Lower lobe of right lung (tissue), 2 donors: ENCODE measurements around the gene GPM6B. TPM values are rescaled to one million over a fixed set of nuclear protein-coding genes. Genes with fewer than 3 reads are reported as not detected.

Experiments
- ATAC-seq, 2 donors: fragments of 200-7000 bp; cut with Tn5 transposase; one replicate each; pipeline ENCODE4 v1.9.1; 2020 to 2022; ENCODE audit warnings: mild to moderate bottlenecking in 2 of 2, moderate library complexity in 2 of 2
- DNase-seq: peaks from one replicate; pipeline ENCODE4 v3.0.0-alpha.2; 2020
- H3K27ac ChIP-seq: fragments of 200-600 bp; one replicate; pipeline ENCODE4 v1.8.0; 2022
- H3K27me3 ChIP-seq: fragments of 200-600 bp; one replicate; pipeline ENCODE4 v1.8.0; 2022; ENCODE audit warnings: low read depth
- H3K36me3 ChIP-seq: fragments of 200-600 bp; one replicate; pipeline ENCODE4 v1.8.0; 2022; ENCODE audit warnings: mild to moderate bottlenecking
- H3K4me1 ChIP-seq: fragments of 200-600 bp; one replicate; pipeline ENCODE4 v1.8.0; 2022
- H3K4me3 ChIP-seq: fragments of 200-600 bp; one replicate; pipeline ENCODE4 v1.8.0; 2022; ENCODE audit warnings: mild to moderate bottlenecking
- H3K9me3 ChIP-seq: fragments of 200-600 bp; one replicate; pipeline ENCODE4 v1.8.0; 2022
- CTCF ChIP-seq: fragments of 200-600 bp; IDR thresholded peaks from one replicate; pipeline ENCODE4 v1.8.0; 2022; ENCODE audit warnings: antibody characterized with exemption, mild to moderate bottlenecking
- intact Hi-C: fragments of 100-400 bp; cut with DNase I; formaldehyde crosslinking; loops from one replicate; pipeline ENCODE4 v1.11.0; 2022
- total RNA-seq: library from RNA; stranded (reverse); fragmentation: NEBNext Ultra II Directional; extraction: Animal tissue kit (Norgen Biotek cat#: 25700); gene quantifications from one replicate; pipeline ENCODE4 v1.2.1, GENCODE V29; 2021
- donor health status: DM: no; HTN: yes; CAD: no; lungs with severe emphysema.

The GPM6B gene
- total RNA-seq, 1 donor from 2014 or later = 21.6 TPM

DNA sequence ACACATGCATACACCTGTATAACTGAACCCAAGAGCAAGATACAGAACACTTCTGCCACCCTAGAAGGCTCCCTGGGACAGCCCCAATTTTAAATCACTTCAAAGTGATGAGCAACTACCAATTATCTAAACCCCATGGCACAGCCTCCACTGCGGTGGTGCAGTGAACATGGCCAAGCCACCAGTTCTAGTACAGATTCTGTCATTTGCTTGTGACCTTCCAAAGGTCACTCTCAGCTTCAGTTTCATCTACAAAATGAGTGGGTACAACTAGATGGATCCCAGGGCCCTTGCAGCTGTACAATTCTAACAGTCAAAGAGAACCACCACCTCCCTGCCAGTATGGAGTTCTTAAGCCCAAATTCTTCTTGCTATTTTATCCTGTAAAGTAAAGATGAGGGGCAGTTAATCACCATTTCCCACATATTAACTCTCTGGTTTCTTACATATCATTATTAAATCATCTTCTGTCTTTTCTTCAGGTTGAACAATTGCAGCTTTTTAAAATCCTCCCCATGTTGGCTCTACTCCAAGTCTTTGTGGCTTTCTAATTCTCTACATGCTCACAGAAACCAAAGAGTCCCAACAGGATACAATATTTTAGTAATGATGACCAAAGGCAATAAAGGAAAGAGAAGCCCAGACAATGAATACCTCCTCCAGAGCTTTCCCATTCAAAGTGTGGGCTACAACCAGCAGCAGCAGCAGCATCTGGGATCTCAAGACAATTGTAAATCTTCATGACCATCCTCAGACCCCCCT is 39.0 kb upstream of the GPM6B start:
- intact Hi-C loops = no loop called here
- no peak for TF ChIP-seq CTCF
- H3K4me1 ChIP-seq = no peaks in the 10 kb centered on the region
- DNase-seq = no peak
- no peak overlapping the region for H3K4me3 ChIP-seq
- no peak for ATAC-seq
- H3K27me3 ChIP-seq = no peaks in the 10 kb centered on the region
- H3K36me3 ChIP-seq = no peaks in the 10 kb centered on the region
- H3K9me3 ChIP-seq = no peaks in the 10 kb centered on the region
- H3K27ac ChIP-seq = no peak overlapping the region

- intact Hi-C loops = no loop called here
- ATAC-seq = no peak
Measured at GRCh38 chrX:13854003-13854402, 37.1 kb upstream of the GPM6B start.

DNA sequence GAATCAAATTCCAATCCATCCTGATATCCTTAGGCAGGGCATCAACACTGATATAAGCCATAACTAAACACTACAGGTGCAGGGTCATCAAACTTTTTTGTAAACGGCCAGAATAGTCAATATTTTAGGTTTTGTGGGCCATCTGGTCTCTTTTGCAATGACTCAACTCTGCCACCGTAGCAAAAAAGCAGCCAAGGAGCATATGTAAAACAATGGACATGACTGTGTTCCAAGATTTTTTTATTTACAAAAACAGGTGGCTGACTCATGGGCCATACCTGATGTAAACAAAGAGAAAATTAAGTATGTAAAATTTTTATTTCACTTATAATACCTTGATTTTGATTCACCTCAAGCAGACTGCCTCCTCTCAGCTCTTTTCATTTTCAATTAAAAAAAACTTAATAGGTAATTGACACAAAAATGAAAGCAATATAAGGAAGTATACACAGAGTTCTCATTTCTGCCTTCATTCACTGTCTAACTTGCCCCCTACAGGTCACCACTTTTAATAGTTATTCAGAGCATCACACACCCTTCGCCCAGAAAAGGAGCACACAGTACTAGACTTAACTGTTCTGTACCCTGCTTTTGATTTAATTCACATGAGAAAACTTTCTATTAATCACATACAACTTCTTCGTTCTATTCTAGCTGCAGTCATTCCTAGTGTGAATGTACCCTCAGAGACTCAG is 35.3 kb upstream of the GPM6B start:
- no peak overlapping the region for H3K4me3 ChIP-seq
- H3K36me3 ChIP-seq = no peaks in the 10 kb centered on the region
- no peak for ATAC-seq
- H3K9me3 ChIP-seq = no peaks in the 10 kb centered on the region
- DNase-seq = no peak
- H3K27ac ChIP-seq = no peak overlapping the region
- H3K27me3 ChIP-seq = no peaks in the 10 kb centered on the region
- no peak for TF ChIP-seq CTCF
- intact Hi-C loops = no loop called here
- no peaks in the 10 kb centered on the region for H3K4me1 ChIP-seq

More at GRCh38 chrX:13854003-13854402, 37.1 kb upstream of the GPM6B start:
- TF ChIP-seq CTCF = no peak
- no peak overlapping the region for H3K4me3 ChIP-seq
- H3K27ac ChIP-seq = no peak overlapping the region
- H3K4me1 ChIP-seq = no peaks in the 10 kb centered on the region
- no peak for DNase-seq
- no peaks in the 10 kb centered on the region for H3K9me3 ChIP-seq
- no peaks in the 10 kb centered on the region for H3K36me3 ChIP-seq
- no peaks in the 10 kb centered on the region for H3K27me3 ChIP-seq

- no peak for TF ChIP-seq CTCF
- H3K27ac ChIP-seq = no peak overlapping the region
- no peaks in the 10 kb centered on the region for H3K36me3 ChIP-seq
- H3K4me1 ChIP-seq = no peaks in the 10 kb centered on the region
- intact Hi-C loops = no loop called here
- no peak overlapping the region for H3K4me3 ChIP-seq
- H3K9me3 ChIP-seq = no peaks in the 10 kb centered on the region
- ATAC-seq = no peak
- DNase-seq = no peak
- no peaks in the 10 kb centered on the region for H3K27me3 ChIP-seq
Measured at GRCh38 chrX:13845721-13846378, 29.0 kb upstream of the GPM6B start.

- no peaks in the 10 kb centered on the region for H3K4me1 ChIP-seq
- no peaks in the 10 kb centered on the region for H3K27me3 ChIP-seq
- intact Hi-C loops = no loop called here
- TF ChIP-seq CTCF = no peak
- no peaks in the 10 kb centered on the region for H3K9me3 ChIP-seq
- no peak overlapping the region for H3K4me3 ChIP-seq
- no peak for ATAC-seq
- no peak overlapping the region for H3K27ac ChIP-seq
- no peaks in the 10 kb centered on the region for H3K36me3 ChIP-seq
- no peak for DNase-seq
Measured at GRCh38 chrX:13843150-13843721, 26.3 kb upstream of the GPM6B start.
